ENCODE data around the gene NSMF.

Gene NSMF

DNA sequence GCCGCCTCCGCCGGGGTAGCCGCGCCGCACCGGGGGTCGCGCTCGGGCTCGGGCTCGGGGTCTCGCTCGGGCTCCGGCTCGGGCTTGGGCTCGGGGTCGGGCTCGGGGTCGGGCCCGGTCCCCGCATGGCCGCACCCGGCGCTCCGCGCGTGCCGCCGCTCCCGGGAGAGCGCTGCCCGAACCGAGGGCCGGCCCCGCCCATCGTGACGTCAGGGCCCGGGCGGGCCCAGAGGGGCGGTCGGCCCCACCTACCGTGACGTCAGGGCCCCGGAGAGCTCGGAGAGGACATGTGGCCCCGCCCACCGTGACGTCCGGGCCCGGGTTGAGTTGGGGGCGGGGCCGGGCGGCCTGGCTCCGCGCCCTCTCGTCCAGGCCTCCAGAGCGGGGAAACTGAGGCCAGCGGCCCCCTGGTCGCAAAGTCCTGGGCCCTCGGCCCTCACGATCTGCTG, at the start of gene NSMF:
Gene NSMF, minus strand, starts transcription at position 183 of the 449 bp plus-strand sequence. CDS start 232 bp downstream, outside the sequence.
- DNase-seq (ENCODE audit: low read depth in 2 of 2) = peak; percentile 90 to 94

- DNase-seq (ENCODE audit: low read depth in 2 of 2) = no peak
Measured at GRCh38 chr9:137506702-137507171, 47.6 kb upstream of the NSMF start.

- no peak for DNase-seq (ENCODE audit: low read depth in 2 of 2)
Measured at GRCh38 chr9:137506274-137506673, 47.1 kb upstream of the NSMF start.

GRCh38 chr9:137505421-137506140, 46.4 kb upstream of the NSMF start:
- no peak for DNase-seq (ENCODE audit: low read depth in 2 of 2)

DNA sequence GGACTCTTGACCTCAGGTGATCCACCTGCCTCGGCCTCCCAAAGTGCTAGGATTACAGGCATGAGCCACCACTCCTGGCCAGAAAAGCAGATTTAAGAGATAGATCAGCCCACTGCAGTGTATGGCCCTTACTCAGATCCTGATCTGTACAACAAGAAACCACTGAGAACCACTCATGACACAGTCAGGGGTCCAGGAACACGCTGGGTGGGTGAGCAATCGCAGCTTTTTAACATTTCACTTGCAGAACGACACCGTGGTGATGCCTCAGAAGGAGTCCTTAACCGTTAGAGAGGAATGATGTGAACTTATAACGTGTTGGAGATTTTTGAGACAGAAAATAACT, 45.3 kb upstream of the NSMF start:
- no peak for DNase-seq (ENCODE audit: low read depth in 2 of 2)

DNA sequence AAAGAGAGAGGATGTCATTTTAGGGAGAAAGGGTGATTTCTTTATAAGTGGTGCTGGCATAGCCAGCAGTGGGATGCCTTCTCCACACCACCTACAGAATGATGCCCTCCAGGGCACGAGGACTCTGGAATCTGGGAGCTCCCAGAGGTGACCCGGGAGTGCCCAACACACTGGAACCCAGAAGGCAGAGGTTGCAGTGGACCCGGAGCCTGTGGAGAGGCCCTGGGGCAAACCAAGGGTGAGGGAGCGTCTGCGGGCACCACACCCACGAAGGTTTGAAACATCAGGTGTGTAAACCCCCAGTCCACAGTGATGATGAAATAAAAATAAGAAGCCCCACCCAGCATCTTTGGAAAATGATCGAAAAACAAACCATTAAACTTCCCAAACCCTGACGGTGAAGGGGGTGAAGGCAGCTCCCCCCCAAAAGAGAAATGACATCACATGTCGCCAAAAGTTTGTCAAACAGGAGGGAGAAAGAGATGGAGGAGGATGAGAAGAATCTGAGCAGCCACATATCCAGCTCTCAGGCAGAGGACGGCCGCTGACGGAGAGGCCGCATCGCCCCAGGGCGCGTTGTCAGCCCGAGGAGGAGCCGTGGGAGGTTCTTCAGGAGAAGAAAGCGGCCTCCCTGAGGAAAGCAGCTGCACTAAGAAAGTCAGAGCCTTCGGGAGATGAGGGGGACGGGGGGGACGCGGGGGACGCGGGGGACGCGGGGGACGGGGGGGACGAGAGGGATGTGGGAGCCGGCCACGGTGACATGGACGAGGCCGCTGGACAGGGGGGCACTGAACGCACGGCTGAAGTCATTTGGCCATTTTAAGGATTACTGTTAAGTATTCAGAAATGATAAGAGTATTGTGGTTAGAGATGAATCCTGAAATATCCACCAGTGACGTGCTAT, 43.1 kb upstream of the NSMF start:
- DNase-seq (ENCODE audit: low read depth in 2 of 2) = no peak

DNA sequence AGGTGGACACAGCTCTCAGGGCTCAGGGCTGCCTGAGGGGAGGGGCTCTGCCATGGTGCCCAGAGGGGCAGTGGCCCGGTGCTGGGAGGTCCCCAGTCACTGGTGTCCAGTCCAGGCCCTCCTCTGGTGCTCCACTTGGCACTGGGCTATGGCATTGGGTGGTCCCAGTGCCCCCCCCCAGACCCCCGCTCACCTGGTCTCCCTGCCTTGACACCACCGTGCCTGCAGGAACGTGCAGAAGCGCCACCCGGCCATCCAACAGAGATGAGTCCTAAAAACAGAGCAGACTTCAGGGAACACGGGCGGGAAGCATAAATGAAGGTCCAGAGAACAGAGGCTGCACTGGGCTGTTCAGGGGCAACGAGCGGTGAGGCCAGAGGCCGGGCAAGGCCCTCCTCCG, 42.3 kb upstream of the NSMF start:
- DNase-seq (ENCODE audit: low read depth in 2 of 2) = no peak

DNA sequence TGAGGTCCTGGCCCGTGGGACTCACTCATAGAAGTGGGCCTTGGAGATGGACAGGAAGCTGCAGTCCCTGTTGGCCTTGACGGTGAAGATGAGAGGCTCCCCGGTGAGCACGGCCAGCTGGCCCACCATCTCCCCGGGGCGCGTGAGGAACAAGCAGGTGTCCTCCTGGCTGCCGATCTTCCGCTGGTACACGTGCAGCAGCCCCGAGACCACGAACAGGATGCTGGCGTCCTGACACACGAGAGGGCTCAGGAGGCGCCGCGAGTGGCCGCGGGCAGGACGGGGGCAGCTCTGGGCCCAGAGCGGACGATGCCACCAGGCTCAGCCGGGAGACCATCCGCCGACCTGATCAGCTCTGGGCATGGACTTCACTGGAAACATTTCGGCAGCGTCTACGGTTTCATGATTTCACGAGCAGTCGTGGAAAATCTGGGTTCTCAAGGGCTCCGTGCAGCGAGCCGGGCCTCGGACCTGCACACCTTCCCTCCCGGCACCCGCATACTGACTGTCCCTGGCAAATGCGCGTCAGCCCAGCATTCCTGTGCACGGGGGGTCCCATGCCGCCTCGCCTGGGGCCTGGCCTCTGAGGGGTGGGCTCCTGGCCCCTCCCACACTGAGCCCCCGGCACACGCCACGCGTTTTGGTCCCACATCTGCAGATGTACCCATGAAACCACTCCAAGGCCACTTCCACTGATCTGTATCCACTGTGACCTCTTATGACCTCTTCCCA, 41.7 kb upstream of the NSMF start:
- no peak for DNase-seq (ENCODE audit: low read depth in 2 of 2)

DNA sequence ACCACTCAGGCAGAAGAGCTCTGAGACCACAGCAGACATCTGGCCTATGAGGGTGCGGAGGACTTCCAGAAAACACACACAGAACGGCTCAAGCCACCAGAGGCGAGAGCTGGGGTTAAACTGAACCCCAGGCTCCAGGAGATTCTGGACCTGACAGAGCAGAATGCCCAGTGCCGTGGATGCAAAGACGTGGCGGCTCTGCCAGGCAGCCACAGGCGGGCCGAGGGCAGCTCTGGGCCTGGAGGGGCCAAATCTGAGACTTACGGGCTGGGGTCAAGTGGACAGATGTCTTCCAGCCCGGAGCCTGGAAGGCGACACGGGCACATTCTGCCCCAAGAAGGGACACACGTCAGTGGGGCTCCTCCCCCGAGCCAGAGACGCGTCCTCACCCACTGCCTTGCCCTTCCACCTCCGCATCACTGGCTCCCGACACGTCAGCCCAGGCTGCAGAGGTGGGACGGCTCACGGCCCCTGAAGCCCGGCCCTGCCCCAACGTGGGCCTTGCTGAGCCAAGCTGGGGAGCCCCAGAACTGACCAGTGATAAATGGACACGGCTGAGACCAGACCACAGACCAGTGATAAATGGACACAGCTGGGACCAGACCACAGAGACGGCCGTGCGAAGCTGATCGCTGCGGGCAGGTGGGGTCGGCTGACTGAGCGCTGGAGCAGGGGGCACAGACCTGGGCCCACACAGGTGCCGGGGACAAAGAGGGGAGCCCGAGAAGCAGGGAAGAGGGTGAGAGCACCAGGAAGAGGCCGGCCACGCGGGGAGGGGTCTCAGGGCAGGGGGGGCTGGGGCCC, 40.9 kb upstream of the NSMF start:
- no peak for DNase-seq (ENCODE audit: low read depth in 2 of 2)

DNA sequence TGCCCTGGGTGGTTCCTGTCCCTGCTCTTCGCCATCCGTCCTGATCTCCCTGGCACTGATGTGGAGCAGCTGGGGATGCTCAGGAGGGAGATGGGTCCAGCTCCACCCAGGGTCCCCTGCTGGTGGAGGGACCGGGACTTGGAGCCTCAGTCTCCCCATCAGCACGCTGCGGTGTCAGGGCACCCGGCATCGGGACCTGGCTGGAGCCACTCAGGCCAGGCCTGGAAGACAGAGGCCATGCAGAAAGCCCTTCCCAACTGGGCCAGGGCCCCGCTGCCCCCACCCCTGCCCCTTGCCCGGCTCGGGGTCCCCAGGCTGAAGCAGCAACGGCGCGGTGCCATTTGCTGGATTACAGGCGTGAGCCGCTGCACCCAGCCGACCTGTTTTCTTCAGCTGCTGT, 40.3 kb upstream of the NSMF start:
- no peak for DNase-seq (ENCODE audit: low read depth in 2 of 2)

DNA sequence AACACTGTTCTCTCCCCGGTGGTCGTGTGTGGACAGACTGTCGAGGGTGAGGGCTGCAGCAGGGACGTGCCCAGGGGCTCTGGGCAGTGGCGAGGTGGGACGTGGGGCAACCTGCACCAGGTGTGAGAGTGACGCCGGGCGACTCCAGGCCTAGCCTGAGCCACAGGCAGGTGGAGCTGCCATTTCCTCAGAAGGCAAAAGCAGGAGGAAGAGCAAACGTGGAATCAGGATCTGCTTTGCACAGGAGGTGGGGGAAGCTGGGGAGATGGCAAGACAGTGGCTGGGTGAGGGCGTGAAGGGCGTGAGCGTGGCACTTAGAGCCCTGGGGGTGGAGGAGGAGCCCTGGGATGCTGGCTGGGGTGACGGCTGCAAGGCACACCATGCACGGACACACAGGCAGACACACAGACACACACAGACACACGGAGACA, 39.6 kb upstream of the NSMF start:
- DNase-seq (ENCODE audit: low read depth in 2 of 2) = no peak

DNA sequence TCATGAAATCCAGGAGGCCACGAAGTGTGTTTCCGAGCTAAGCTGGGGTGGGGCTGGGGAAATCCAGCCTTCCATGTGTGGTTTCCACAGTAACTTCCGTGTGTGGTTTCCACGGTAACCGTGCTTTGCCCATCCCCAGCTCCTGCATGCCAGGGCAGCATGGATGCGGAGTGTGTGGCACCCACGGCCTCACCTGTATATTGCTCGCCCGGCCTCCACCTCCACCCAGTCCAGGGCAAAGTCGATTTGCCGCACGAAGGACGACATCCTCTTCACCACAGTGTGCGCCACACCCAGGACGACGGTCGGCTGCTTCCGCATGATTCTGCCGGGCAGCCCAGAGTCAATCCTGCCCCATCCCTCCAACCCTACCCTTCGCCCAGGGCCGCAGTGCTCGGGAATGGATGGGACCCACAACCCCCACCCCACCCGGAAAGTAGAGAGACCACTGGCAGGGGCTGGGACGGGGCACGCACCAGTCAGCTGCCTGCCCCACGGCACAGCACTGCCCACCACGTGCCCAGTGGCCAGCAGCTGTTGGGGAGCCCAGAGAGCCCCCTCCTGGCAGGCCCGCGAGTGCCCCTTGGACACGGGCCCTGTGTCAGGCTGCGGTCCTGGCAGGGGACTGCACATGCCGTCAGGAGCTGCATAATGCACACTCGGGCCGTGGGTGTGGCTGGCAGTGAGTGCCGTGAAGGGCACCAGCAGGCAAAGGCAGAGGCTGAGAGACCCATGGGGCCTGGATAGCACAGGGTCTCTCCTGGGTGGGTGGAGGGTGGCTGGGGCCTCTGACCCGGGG, 39.0 kb upstream of the NSMF start:
- DNase-seq (ENCODE audit: low read depth in 2 of 2) = no peak

DNA sequence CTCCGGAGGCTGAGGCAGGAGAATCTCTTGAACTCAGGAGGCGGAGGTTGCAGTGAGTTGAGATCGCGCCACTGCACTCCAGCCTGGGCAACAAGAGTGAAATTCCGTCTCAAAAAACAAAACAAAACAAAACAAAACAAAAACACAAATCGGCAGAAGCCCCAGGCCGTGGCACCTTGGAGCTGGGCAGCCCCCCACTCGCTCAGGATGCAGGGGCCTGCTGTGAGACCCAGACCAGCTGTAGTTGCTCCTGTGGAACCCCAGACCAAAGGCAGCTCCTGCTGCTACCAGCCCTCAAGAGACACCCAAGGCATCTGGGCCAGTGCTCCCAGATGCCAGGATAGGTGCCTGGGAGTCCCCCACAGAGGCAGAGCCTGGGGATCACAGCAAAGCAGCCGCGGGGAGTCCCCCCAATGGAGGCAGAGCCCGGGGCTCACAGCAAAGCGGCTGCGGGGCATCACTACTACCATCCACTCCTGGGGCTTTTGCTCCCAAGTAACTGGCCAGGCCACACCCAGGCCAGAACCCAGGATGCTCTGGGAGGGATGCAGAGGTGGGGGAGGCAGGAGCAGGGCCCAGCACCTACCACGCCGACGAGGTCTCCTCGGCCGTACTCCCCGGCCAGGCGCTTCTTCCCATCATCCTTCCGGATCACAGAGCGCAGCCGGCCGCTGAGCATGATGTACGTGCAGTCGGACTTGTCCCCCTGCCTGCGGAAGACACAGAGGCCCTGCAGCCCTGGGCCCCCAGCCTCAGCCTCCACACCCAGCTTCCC, 37.7 kb upstream of the NSMF start:
- DNase-seq (ENCODE audit: low read depth in 2 of 2) = no peak

- DNase-seq (ENCODE audit: low read depth in 2 of 2) = no peak
Measured at GRCh38 chr9:137494550-137495351, 35.6 kb upstream of the NSMF start.

GRCh38 chr9:137494104-137494544, 35.0 kb upstream of the NSMF start:
- DNase-seq (ENCODE audit: low read depth in 2 of 2) = no peak

DNA sequence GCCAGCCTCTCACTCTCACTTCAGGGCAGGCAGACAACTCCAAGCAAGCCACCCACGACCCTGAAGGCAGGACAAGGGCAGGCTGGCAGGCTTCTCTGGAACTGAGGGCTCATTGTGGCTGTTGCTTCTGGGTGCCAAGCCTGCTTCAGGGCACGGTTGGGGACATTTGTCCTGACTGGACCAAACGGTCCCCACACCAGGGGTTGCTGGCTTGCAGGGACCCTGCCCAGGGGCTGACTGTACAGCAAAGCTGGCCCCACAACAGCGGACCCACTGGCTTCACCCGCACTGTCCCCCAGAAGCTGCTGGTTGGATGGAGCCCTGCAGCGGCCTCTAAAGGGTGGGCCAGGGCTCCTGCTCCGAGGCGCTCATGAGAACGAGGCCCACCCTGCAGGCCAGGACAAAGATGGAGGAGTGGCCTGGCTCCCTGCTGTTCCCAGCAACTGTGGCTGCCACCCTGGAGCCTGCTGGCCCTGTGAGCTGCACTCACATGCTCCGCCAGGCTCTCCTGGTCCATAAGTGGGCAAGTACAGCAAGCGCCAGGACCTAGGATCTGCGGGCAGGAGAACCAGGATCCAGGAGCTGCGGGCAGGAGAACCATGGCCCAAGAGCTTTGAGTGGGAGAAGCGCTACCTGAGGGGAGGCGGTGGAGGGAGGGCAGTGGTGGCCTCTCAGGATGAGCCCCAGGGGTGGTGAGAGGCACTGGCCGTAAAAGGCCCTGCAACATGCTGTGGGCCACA, 34.4 kb upstream of the NSMF start:
- no peak for DNase-seq (ENCODE audit: low read depth in 2 of 2)

GRCh38 chr9:137492464-137493363, 33.6 kb upstream of the NSMF start:
- DNase-seq (ENCODE audit: low read depth in 2 of 2) = peak; percentile 18 to 24

Measured in stimulated activated CD8-positive, alpha-beta memory T cell treated with anti-CD3 and anti-CD28 coated beads, Interleukin-2, amount 100 ng/mL, for 48 hours (primary cell).